Upper lobe of left lung (tissue), 4 donors: ENCODE measurements around the gene FBXW8.

Source experiments
- CTCF ChIP-seq, 6 experiments: fragments of 450-650 bp in 4 of 6; fragments of 200-600 bp in 2 of 6; sonication (generic) in 2 of 6; IDR thresholded peaks; one replicate each; pipeline ENCODE4 v1.5.1; 2016 to 2019; ENCODE audit warnings: antibody characterized with exemption in 6 of 6
- EP300 ChIP-seq, 4 donors: sonication (generic); formaldehyde crosslinking; IDR thresholded peaks; one replicate each; pipeline ENCODE4 v1.5.1; 2017; ENCODE audit warnings: antibody characterized with exemption in 4 of 4, control low read depth in 2 of 4
- POLR2A ChIP-seq, 4 donors: fragments of 450-650 bp; IDR thresholded peaks; one replicate each; pipeline ENCODE4 v1.5.1; 2016 to 2017; ENCODE audit warnings: antibody characterized with exemption in 4 of 4, mild to moderate bottlenecking in 2 of 4

GRCh38 chr12:117020536-117021220 lies 109.9 kb downstream of the FBXW8 start:
- TF ChIP-seq CTCF (IDR thresholded peaks at IDR 0.05) (no peak), EP300 (IDR thresholded peaks at IDR 0.05) (no peak), POLR2A (IDR thresholded peaks at IDR 0.05) (no peak)
